OCI-LY7 (cell line): ENCODE measurements around the gene SPDYA. TPM values are rescaled to one million over a fixed set of nuclear protein-coding genes. Genes with fewer than 3 reads are reported as not detected.

Experiments
- BruUV-seq: library from RNA; stranded (reverse); fragments of 400-500 nt; replicated peaks from 2 replicates; lab custom pipeline; 2021; lab: Mats Ljungman, UMichigan
- CTCF ChIA-PET: fragments of 300-600 bp; sonication (Branson Sonifier 250); formaldehyde crosslinking; loops from one replicate; lab custom pipeline; 2022; ENCODE audit warnings: antibody characterized with exemption; ENCODE audit not compliant: unreplicated experiment; lab: Charles Lee
- POLR2A ChIA-PET: fragments of 300-600 bp; sonication (Branson Sonifier 250); formaldehyde crosslinking; loops from one replicate; lab custom pipeline; 2022; ENCODE audit warnings: antibody characterized with exemption; lab: Charles Lee
- DNase-seq: peaks from one replicate; pipeline ENCODE4 v3.0.0-alpha.2; 2015; ENCODE audit warnings: low spot score
- H2AFZ ChIP-seq: fragments of 200-600 bp; sonication (generic), shearing (Covaris generic); 2 replicates; pipeline ENCODE4 v1.6.1; 2014; ENCODE audit warnings: mild to moderate bottlenecking, antibody characterized with exemption, low read length, moderate library complexity
- H3K27ac ChIP-seq: fragments of 200-600 bp; sonication (generic); 2 replicates; pipeline ENCODE4 v1.5.1; 2014; ENCODE audit warnings: mixed run types, low read depth, mild to moderate bottlenecking, moderate library complexity, low read length, inconsistent platforms; ENCODE audit not compliant: poor library complexity, severe bottlenecking
- H3K36me3 ChIP-seq: fragments of 200-600 bp; sonication (generic); 2 replicates; pipeline ENCODE4 v1.6.1; 2014; ENCODE audit warnings: mild to moderate bottlenecking, antibody characterized with exemption, low read length, moderate library complexity, mixed read lengths; ENCODE audit not compliant: insufficient read depth
- H3K4me1 ChIP-seq: fragments of 200-600 bp; sonication (generic); 2 replicates; pipeline ENCODE4 v1.5.1; 2014; ENCODE audit warnings: mild to moderate bottlenecking, low read length; ENCODE audit not compliant: insufficient read depth, poor library complexity, severe bottlenecking
- H3K4me2 ChIP-seq: fragments of 200-600 bp; sonication (generic); 2 replicates; pipeline ENCODE4 v1.6.1; 2014; ENCODE audit warnings: mild to moderate bottlenecking, low read length
- H3K4me3 ChIP-seq: fragments of 200-600 bp; sonication (generic); 2 replicates; pipeline ENCODE4 v1.5.1; 2014; ENCODE audit warnings: mild to moderate bottlenecking, low read depth, low read length; ENCODE audit not compliant: poor library complexity, severe bottlenecking
- H3K79me2 ChIP-seq: fragments of 200-600 bp; sonication (generic); 2 replicates; pipeline ENCODE4 v1.6.1; 2016; ENCODE audit warnings: low read depth, mild to moderate bottlenecking, low read length, moderate library complexity, mixed read lengths; ENCODE audit not compliant: insufficient read depth
- H3K9me2 ChIP-seq: fragments of 200-600 bp; sonication (generic); 2 replicates; pipeline ENCODE4 v1.6.1; 2016; ENCODE audit warnings: mild to moderate bottlenecking, low read length, mixed read lengths; ENCODE audit not compliant: insufficient read depth
- H3K9me3 ChIP-seq: fragments of 200-600 bp; sonication (generic); 2 replicates; pipeline ENCODE4 v1.6.1; 2014; ENCODE audit warnings: mild to moderate bottlenecking, mixed run types, low read length, mixed read lengths
- H4K20me1 ChIP-seq: fragments of 200-600 bp; sonication (generic); 2 replicates; pipeline ENCODE4 v1.6.1; 2014; ENCODE audit warnings: mild to moderate bottlenecking, antibody characterized with exemption, low read length, moderate library complexity, mixed read lengths; ENCODE audit not compliant: insufficient read depth
- CTCF ChIP-seq: fragments of 200-600 bp; sonication (generic); conservative IDR thresholded peaks from 2 replicates; pipeline ENCODE4 v1.5.1; 2014; ENCODE audit warnings: mild to moderate bottlenecking, antibody characterized with exemption, low read length, moderate library complexity, mixed read lengths
- EZH2phosphoT487 ChIP-seq: fragments of 200-600 bp; sonication (generic); IDR thresholded peaks from 2 replicates; pipeline ENCODE4 v1.6.1; 2018; ENCODE audit warnings: low read depth, borderline replicate concordance, mild to moderate bottlenecking, mixed run types, antibody characterized with exemption, low read length, moderate library complexity, mixed read lengths
- intact Hi-C: fragments of 100-400 bp; cut with micrococcal nuclease; formaldehyde crosslinking; loops from one replicate; pipeline ENCODE4 v1.10.0; 2022; ENCODE audit not compliant: unreplicated experiment
- total RNA-seq, 2 experiments: library from RNA; depleted of rRNA in 1 of 2; stranded (reverse); fragments of >200 nt in 1 of 2; shearing (Covaris generic) in 1 of 2; gene quantifications; 2 replicates each; pipeline ENCODE4 v1.2.3, GENCODE V29; 2014 to 2022

SPDYA gene
- total RNA-seq, 2 experiments from 2014 or later: 1.1 to 1.7 TPM

- H2AFZ ChIP-seq: no peak overlapping the region
- DNase-seq: no peak
- no peaks in the 10 kb centered on the region for H3K9me2 ChIP-seq
- H3K27ac ChIP-seq: no peak overlapping the region
- POLR2A ChIA-PET: no interaction called here
- no peak overlapping the region for H3K4me2 ChIP-seq
- no peaks in the 10 kb centered on the region for H3K36me3 ChIP-seq
- CTCF ChIA-PET: no interaction called here
- H3K4me3 ChIP-seq: no peak overlapping the region
- no TSS peak for BruUV-seq
- no peaks in the 10 kb centered on the region for H3K4me1 ChIP-seq
- H3K9me3 ChIP-seq: no peaks in the 10 kb centered on the region
- TF ChIP-seq EZH2phosphoT487 (no peak), CTCF (no peak)
- H4K20me1 ChIP-seq: no peaks in the 10 kb centered on the region
- intact Hi-C loops: no loop called here
- no peaks in the 10 kb centered on the region for H3K79me2 ChIP-seq
Measured at GRCh38 chr2:28880193-28880592, 69.6 kb downstream of the SPDYA start.

GRCh38 chr2:28893488-28893887 lies 82.9 kb downstream of the SPDYA start:
- BruUV-seq: no TSS peak
- H3K9me3 ChIP-seq: peaks cover 6% of the 10 kb centered on the region; the same call in 1 of the 2 replicates
- POLR2A ChIA-PET: no interaction called here
- no peak overlapping the region for H2AFZ ChIP-seq
- no peak overlapping the region for H3K4me3 ChIP-seq
- H3K27ac ChIP-seq: no peak overlapping the region
- H3K9me2 ChIP-seq: no peaks in the 10 kb centered on the region
- peaks cover 41% of the 10 kb centered on the region for H3K79me2 ChIP-seq
- intact Hi-C loops: no loop called here
- H3K4me1 ChIP-seq: peaks cover 23% of the 10 kb centered on the region
- no peak for TF ChIP-seq EZH2phosphoT487
- no peak for TF ChIP-seq CTCF
- DNase-seq: no peak
- H3K36me3 ChIP-seq: peaks cover 39% of the 10 kb centered on the region
- H3K4me2 ChIP-seq: no peak overlapping the region
- H4K20me1 ChIP-seq: peaks cover 35% of the 10 kb centered on the region
- CTCF ChIA-PET: no interaction called here

- H3K4me2 ChIP-seq: peak within 1 kb of the TSS; percentile 91
- ChIA-PET CTCF (no interaction called here), POLR2A (interaction anchor here (0.6 to 1.5 kb wide), 3 partner anchors 10 to 1463 kb away, joined by 6 to 11 read pairs (median 6); no protein-coding TSS in a partner anchor)
- peaks cover 50% of the 10 kb centered on the region for H3K36me3 ChIP-seq
- H3K9me2 ChIP-seq: no peaks in the 10 kb centered on the region
- H3K4me3 ChIP-seq: peak within 1 kb of the TSS; percentile 99
- H3K79me2 ChIP-seq: peaks cover 52% of the 10 kb centered on the region
- peak; percentile 98 for DNase-seq
- peaks cover 47% of the 10 kb centered on the region for H4K20me1 ChIP-seq
- peak within 1 kb of the TSS; percentile 71; the same call in 1 of the 2 replicates for H2AFZ ChIP-seq
- H3K4me1 ChIP-seq: peaks cover 35% of the 10 kb centered on the region
- no TSS peak for BruUV-seq
- intact Hi-C loops: loop anchor here (1.0 to 5.0 kb wide), 2 partner anchors 24 to 142 kb away; partner anchors contain the start of genes PPP1CB and TRMT61B
- H3K9me3 ChIP-seq: peaks cover 6% of the 10 kb centered on the region; the same call in 1 of the 2 replicates
- no peak for TF ChIP-seq CTCF
- no peak for TF ChIP-seq EZH2phosphoT487
- peak within 1 kb of the TSS; percentile 61 for H3K27ac ChIP-seq
Measured at GRCh38 chr2:28894470-28895188, 84.0 kb downstream of the SPDYA start, which contains the start of gene WDR43. WDR43 (plus strand) TSS chr2:28894667; CDS start chr2:28894699, 32 bp downstream.
